Limb (tissue), 2 donors: Measurements from ENCODE around the gene MAP3K13.
"Not testable (repeated sequence)": the region's sequence is repeated elsewhere in the genome, so short reads cannot be mapped to it uniquely, and the experiment has no call there.

Source experiments
- DNase-seq, 2 donors: peaks; one replicate each; pipeline ENCODE4 v3.0.0-alpha.2; 2016; ENCODE audit errors: extremely low spot score in 2 of 2

The MAP3K13 gene

DNA sequence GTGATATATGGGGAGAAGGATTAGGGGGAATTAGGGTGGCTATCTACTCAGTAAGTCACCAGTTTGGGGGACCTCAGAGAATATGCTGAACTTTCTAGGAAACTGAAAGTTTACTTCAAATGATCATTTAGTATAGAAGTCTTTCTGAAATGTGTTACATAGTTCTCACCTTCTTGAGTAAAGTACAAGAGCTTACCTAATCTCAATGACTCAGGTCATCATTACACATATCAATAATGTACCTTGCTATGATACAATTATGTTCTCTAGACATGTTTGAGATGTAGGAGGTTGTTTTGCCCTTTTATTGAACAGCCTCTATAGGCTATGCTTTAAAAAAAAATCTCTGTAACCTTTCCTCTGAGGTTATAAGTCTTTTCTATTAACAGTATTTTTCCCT, 85.2 kb downstream of the MAP3K13 start:
- DNase-seq, result no peak

GRCh38 chr3:185451432-185451831, 88.5 kb downstream of the MAP3K13 start:
- not testable (repeated sequence) for DNase-seq

GRCh38 chr3:185457376-185457775, 94.4 kb downstream of the MAP3K13 start:
- no peak for DNase-seq

- DNase-seq, result no peak
Measured at GRCh38 chr3:185460309-185460708, 97.4 kb downstream of the MAP3K13 start.

- no peak for DNase-seq
Measured at GRCh38 chr3:185460719-185461350, 97.9 kb downstream of the MAP3K13 start.

- no peak for DNase-seq
Measured at GRCh38 chr3:185465471-185465870, 102.5 kb downstream of the MAP3K13 start.

GRCh38 chr3:185466123-185466522, 103.2 kb downstream of the MAP3K13 start:
- DNase-seq, result not testable (repeated sequence)

- DNase-seq, result no peak
Measured at GRCh38 chr3:185469542-185469941, 106.6 kb downstream of the MAP3K13 start.

DNA sequence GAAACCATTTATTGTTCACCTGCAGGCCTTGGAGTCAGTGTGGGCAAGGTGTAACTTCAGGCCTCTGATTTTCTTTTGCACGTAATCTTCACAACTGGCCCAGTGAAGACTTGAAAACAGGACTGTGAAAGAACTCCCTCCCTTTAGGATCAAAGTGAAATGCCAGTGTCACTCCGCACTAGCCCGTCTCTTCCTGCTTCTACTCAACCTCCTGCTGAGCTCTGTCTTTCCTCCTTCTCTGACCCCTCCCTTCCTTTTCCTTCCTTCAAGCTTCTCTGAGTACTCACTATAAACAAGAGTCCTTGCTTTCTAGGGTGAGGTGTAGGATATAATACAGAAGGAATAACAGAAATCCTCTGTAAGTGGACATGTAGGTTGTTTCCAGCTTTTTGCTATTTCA, 107.4 kb downstream of the MAP3K13 start:
- DNase-seq, result no peak

GRCh38 chr3:185473290-185473815, 110.4 kb downstream of the MAP3K13 start:
- DNase-seq, result no peak

DNA sequence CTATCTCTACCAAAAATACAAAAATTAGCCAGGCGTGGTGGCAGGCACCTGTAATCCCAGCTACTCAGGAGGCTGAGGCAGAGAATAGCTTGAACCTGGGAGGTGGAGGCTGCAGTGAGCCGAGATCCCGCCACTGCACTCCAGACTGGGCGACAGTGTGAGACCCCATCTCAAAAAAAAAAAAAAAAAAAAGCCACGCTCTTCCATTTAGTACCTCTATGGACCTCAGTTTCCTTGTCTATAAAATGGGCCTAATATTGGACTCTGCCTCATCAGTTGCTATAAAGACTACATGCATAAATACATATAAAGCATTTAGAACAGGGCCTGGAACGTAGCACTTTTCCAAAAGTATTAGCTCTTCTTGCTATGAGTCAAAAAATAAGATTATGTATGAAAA, 112.0 kb downstream of the MAP3K13 start:
- not testable (repeated sequence) for DNase-seq

DNA sequence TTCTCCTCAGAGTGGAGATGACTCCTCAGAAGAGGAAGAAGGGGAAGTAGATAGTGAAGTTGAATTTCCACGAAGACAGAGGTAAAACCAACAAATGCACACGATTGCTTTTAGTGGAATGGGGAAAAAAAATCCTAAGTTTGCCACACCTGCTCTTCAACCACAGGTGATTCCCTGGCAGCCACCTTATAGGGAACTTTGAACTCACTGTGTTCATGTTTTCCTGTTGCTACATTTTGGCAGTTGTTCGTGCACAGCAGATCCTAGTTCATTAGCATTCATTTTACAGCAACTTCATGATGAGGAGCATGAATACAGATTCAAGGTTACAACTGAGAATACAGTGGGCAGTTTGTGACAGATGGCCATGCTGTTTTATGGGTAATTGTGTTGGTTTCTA, 114.4 kb downstream of the MAP3K13 start:
- no peak for DNase-seq

- no peak for DNase-seq
Measured at GRCh38 chr3:185479373-185479945, 116.5 kb downstream of the MAP3K13 start.

DNA sequence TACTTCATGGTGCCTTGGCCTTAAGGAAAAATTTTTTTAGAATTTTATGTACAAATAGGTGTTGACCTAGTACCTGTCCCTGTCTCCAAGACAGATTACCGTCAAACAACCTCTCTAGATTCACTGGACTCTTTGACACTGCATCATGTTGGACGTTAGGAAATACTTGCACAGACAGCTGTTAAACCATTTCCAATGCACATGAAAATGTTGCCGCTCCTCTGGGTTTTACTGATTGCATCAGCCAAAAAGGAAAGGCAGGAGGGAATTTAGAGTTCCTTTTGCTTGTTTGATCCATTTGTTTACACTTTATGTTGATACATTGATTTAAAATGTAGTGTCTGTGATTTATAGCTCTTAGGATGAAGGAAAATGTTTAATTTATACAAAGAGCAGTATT, 121.4 kb downstream of the MAP3K13 start:
- DNase-seq, result no peak

DNA sequence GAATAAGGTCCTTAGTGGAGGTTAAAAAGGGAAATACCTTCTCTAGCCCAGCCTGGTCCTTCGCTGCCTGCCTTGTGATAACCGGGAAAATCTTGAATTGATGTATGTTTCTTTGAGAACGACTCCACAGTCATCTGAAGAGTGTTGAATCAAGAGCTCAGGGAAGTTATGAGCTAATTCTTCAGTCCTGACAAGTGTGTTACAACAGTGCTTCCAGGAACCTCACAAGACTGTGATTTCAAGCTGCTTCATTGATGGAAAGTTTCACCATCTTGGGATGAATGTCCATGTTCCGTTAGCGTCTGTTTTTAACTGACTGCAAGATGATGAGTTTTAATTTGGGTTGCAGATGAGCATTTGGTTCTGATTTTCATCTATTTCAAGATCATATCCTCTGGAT, 123.5 kb downstream of the MAP3K13 start:
- DNase-seq, result no peak

- no peak for DNase-seq
Measured at GRCh38 chr3:185488465-185488864, 125.5 kb downstream of the MAP3K13 start.

- DNase-seq, result no peak
Measured at GRCh38 chr3:185489462-185489861, 126.5 kb downstream of the MAP3K13 start.

DNA sequence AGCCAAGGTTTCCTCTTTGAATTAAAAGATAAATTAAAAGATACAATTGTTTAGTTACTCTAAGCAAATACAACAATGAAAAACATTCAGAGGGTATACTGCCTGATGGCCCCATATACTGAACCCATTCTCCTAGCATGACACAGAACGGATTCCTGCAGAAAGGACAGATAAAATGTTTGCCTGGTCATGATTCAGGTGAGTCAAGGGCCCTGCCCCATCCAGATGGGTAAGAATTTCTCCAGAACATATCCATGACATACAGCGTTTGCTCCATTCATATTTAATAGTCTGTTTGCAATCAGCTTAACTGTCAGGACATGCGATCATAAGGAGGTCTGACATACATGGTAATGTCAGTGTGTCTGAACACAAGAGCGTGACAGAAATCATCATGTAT, 127.3 kb downstream of the MAP3K13 start:
- no peak for DNase-seq

GRCh38 chr3:185498503-185499396, 135.8 kb downstream of the MAP3K13 start, which contains the start of gene TMEM41A:
TSS of gene TMEM41A (minus strand) at chr3:185499035. CDS start at chr3:185498961, 74 bp downstream.
- peak; percentile 93 to 97 for DNase-seq

- DNase-seq, result no peak
Measured at GRCh38 chr3:185502987-185503386, 140.1 kb downstream of the MAP3K13 start.

DNA sequence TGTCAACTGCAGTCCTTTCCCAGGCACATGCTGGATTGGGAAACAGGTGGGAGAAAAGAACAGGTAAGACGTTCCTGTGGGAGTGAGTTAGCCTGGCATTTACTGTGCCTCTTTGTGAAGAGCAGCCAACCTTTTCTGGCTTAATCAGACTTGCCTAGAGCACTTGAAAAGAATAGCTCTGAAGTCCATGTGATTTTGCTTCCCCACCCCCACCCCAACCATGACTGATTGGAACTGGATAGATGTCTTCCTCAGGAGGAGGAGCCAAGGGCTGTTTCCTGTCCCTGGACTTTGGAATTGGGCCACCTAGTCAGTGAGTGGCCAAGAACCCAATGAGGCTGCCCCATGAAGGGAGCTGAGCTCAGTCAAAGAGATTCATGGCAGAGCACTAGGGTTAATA, 140.6 kb downstream of the MAP3K13 start:
- no peak for DNase-seq

DNA sequence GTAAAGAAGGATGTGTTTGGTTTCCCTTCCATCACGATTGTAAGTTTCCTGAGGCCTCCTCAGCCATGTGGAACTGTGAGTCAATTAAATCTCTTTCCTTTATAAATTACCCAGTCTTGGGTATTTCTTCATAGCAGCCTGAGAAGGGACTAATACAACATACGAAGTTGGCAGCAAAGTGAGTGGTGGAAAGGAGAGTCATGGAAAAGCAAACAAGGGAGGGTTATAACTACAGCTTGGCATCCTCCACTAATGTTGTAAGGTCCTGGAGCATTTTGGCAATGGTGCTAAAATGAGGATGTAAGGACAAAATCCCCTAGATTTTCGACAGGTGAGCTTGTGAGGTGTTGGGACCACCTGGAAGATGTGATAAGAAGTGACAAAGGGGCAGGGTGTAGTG, 141.7 kb downstream of the MAP3K13 start:
- DNase-seq, result no peak
